Measurements from ENCODE around the gene SNX21.

GRCh38 chr20:45801851-45802250 is 31.7 kb upstream of the SNX21 start:
- TF ChIP-seq POLR2A (IDR thresholded peaks at IDR 0.05; ENCODE audit: low read length) (no peak), USF2 (IDR thresholded peaks at IDR 0.05) (no peak), CBX2 (IDR thresholded peaks at IDR 0.05; ENCODE audit: borderline replicate concordance, low read depth) (no peak), CTCF (IDR thresholded peaks at IDR 0.05) (no peak), RFX5 (IDR thresholded peaks at IDR 0.05) (no peak), ELK1 (IDR thresholded peaks at IDR 0.05; ENCODE audit: low read depth, low read length) (no peak), CEBPB (IDR thresholded peaks at IDR 0.05) (no peak)

Data from A549 (cell line).